ENCODE data around the gene GNB1L. TPM values are rescaled to one million over a fixed set of nuclear protein-coding genes. Genes with fewer than 3 reads are reported as not detected.
A peak's percentile ranks its signal among the peaks of the same experiment; 100 is the strongest.

The GNB1L gene
- total RNA-seq, 1 donor from 2014 or later, result 9.9 TPM

GRCh38 chr22:19761725-19762567, 92.7 kb downstream of the GNB1L start:
- Mint-ChIP-seq H3K4me3 (peak overlapping the region; percentile 62), H3K27me3 (ENCODE audit: low read depth) (peaks cover 78% of the 10 kb centered on the region), H3K36me3 (no peaks in the 10 kb centered on the region), H3K9me3 (no peaks in the 10 kb centered on the region), H3K27ac (no peak overlapping the region), H3K4me1 (peaks cover 16% of the 10 kb centered on the region)
- no peak for TF ChIP-seq CTCF (IDR thresholded peaks at IDR 0.05; ENCODE audit: unreplicated experiment)
- DNase-seq (ENCODE audit: low spot score in 2 of 2, unreplicated experiment in 2 of 2), result no peak

- Mint-ChIP-seq H3K4me3 (peak overlapping the region; percentile 62), H3K36me3 (no peaks in the 10 kb centered on the region), H3K4me1 (peaks cover 19% of the 10 kb centered on the region), H3K27me3 (ENCODE audit: low read depth) (peaks cover 79% of the 10 kb centered on the region), H3K9me3 (no peaks in the 10 kb centered on the region), H3K27ac (no peak overlapping the region)
- no peak for DNase-seq (ENCODE audit: low spot score in 2 of 2, unreplicated experiment in 2 of 2)
- no peak for TF ChIP-seq CTCF (IDR thresholded peaks at IDR 0.05; ENCODE audit: unreplicated experiment)
These were observed 93.5 kb downstream of the GNB1L start for GRCh38 chr22:19760951-19761724.

GRCh38 chr22:19760058-19760950, 94.4 kb downstream of the GNB1L start, which contains the start of gene TBX1:
Gene TBX1, plus strand, starts transcription at chr22:19760778. Its CDS starts 66 bp downstream, at chr22:19760844.
- TF ChIP-seq CTCF (IDR thresholded peaks at IDR 0.05; ENCODE audit: unreplicated experiment), result no peak
- no peak for DNase-seq (ENCODE audit: low spot score in 2 of 2, unreplicated experiment in 2 of 2)
- no peak within 1 kb of the TSS for H3K27ac Mint-ChIP-seq
- peaks cover 20% of the 10 kb centered on the region for H3K4me1 Mint-ChIP-seq
- H3K4me3 Mint-ChIP-seq, result peak within 1 kb of the TSS; percentile 67
- H3K36me3 Mint-ChIP-seq, result no peaks in the 10 kb centered on the region
- H3K9me3 Mint-ChIP-seq, result no peaks in the 10 kb centered on the region
- peaks cover 83% of the 10 kb centered on the region for H3K27me3 Mint-ChIP-seq (ENCODE audit: low read depth)

- DNase-seq (ENCODE audit: low spot score in 2 of 2, unreplicated experiment in 2 of 2), result no peak
- no peak for TF ChIP-seq CTCF (IDR thresholded peaks at IDR 0.05; ENCODE audit: unreplicated experiment)
- peaks cover 83% of the 10 kb centered on the region for H3K27me3 Mint-ChIP-seq (ENCODE audit: low read depth)
- H3K36me3 Mint-ChIP-seq, result no peaks in the 10 kb centered on the region
- peaks cover 20% of the 10 kb centered on the region for H3K4me1 Mint-ChIP-seq
- H3K27ac Mint-ChIP-seq, result no peak overlapping the region
- peak overlapping the region; percentile 67 for H3K4me3 Mint-ChIP-seq
- no peaks in the 10 kb centered on the region for H3K9me3 Mint-ChIP-seq
These were observed 95.1 kb downstream of the GNB1L start for GRCh38 chr22:19759427-19760057.

Data from mesothelial cell of epicardium (in vitro differentiated cells).